ENCODE data around the gene DYNC2I2.
A peak's percentile ranks its signal among the peaks of the same experiment; 100 is the strongest.
"Not testable (repeated sequence)": the region's sequence is repeated elsewhere in the genome, so short reads cannot be mapped to it uniquely, and the experiment has no call there.

The DYNC2I2 gene

DNA sequence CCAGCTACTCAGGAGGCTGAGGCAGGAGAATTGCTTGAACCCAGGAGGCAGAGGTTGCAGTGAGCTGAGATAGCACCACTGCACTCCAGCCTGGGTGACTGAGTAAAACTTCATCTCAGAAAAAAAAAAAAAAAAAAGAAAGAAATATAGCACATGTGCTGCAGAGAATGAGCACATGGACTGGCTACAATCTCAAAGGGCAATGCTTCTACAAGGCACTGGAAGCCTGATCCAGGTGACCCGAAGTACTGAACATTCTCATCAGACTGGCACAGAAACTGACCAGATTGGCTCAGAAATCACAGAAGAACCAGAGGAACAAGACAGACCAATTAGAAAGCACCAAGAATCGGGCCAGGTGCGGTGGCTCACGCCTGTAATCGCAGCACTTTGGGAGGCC is 4.8 kb downstream of the DYNC2I2 start:
- H3K4me3 ChIP-seq (ENCODE audit: low read length): no peak overlapping the region
- peaks cover 26% of the 10 kb centered on the region for H3K79me2 ChIP-seq (ENCODE audit: control insufficient read depth, low read length)

DNA sequence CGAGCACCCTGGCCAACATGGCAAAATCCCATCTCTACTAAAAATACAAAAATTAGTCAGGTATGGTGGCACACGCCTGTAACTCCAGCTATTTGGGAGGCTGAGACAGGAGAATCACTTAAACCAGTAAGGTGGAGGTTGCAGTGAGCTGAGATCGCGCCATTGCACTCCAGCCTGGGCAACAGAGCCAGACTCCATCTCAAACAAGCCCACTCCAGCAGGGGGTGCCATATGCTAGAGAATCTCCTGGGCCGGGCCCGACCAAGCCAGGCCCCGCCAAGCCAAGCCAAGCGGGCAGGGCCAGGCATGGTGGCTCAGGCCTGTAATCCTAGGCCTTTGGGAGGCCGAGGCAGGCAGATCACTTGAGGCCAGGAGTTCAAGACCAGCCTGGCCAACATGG is 8.4 kb downstream of the DYNC2I2 start:
- H3K4me1 ChIP-seq (ENCODE audit: control insufficient read depth, low read length): peaks cover 20% of the 10 kb centered on the region
- H3K27ac ChIP-seq (ENCODE audit: low read depth, low read length); H3K9me3 ChIP-seq (ENCODE audit: control insufficient read depth, insufficient read depth, low read length); H3K4me3 ChIP-seq (ENCODE audit: low read length); H4K20me1 ChIP-seq (ENCODE audit: control insufficient read depth, insufficient read depth, low read depth, low read length); H3F3A ChIP-seq (ENCODE audit: control insufficient read depth, insufficient read depth); H3K9me2 ChIP-seq (replicated peaks; ENCODE audit: control insufficient read depth, low read length); H3K4me2 ChIP-seq (ENCODE audit: low read length); H3K27me3 ChIP-seq (ENCODE audit: control insufficient read depth, low read length): not testable (repeated sequence)
- TF ChIP-seq, protein P1, sequence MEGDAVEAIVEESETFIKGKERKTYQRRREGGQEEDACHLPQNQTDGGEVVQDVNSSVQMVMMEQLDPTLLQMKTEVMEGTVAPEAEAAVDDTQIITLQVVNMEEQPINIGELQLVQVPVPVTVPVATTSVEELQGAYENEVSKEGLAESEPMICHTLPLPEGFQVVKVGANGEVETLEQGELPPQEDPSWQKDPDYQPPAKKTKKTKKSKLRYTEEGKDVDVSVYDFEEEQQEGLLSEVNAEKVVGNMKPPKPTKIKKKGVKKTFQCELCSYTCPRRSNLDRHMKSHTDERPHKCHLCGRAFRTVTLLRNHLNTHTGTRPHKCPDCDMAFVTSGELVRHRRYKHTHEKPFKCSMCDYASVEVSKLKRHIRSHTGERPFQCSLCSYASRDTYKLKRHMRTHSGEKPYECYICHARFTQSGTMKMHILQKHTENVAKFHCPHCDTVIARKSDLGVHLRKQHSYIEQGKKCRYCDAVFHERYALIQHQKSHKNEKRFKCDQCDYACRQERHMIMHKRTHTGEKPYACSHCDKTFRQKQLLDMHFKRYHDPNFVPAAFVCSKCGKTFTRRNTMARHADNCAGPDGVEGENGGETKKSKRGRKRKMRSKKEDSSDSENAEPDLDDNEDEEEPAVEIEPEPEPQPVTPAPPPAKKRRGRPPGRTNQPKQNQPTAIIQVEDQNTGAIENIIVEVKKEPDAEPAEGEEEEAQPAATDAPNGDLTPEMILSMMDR (IDR thresholded peaks at IDR 0.05; ENCODE audit: low read depth, low read length, poor library complexity, severe bottlenecking): peak; percentile 58
- H3K36me3 ChIP-seq (ENCODE audit: control insufficient read depth, low read length): peaks cover 12% of the 10 kb centered on the region
- H3K79me2 ChIP-seq (ENCODE audit: control insufficient read depth, low read length): peaks cover 29% of the 10 kb centered on the region

More for the DNA sequence above, 4.8 kb downstream of the DYNC2I2 start:
- Histone ChIP-seq H3K27me3 (ENCODE audit: control insufficient read depth, low read length) (no peaks in the 10 kb centered on the region), H4K20me1 (ENCODE audit: control insufficient read depth, insufficient read depth, low read depth, low read length) (no peaks in the 10 kb centered on the region), H3K4me1 (ENCODE audit: control insufficient read depth, low read length) (peaks cover 19% of the 10 kb centered on the region), H3F3A (ENCODE audit: control insufficient read depth, insufficient read depth) (no peaks in the 10 kb centered on the region), H3K9me2 (replicated peaks; ENCODE audit: control insufficient read depth, low read length) (no peaks in the 10 kb centered on the region), H3K27ac (ENCODE audit: low read depth, low read length) (no peak overlapping the region), H3K36me3 (ENCODE audit: control insufficient read depth, low read length) (peaks cover 20% of the 10 kb centered on the region), H3K9me3 (ENCODE audit: control insufficient read depth, insufficient read depth, low read length) (no peaks in the 10 kb centered on the region), H3K4me2 (ENCODE audit: low read length) (no peak overlapping the region)
- TF ChIP-seq, protein P1 (IDR thresholded peaks at IDR 0.05; ENCODE audit: low read depth, low read length, poor library complexity, severe bottlenecking): no peak
- TF ChIP-seq EZH2phosphoT487 (IDR thresholded peaks at IDR 0.05; ENCODE audit: borderline replicate concordance, low read length): no peak

DNA sequence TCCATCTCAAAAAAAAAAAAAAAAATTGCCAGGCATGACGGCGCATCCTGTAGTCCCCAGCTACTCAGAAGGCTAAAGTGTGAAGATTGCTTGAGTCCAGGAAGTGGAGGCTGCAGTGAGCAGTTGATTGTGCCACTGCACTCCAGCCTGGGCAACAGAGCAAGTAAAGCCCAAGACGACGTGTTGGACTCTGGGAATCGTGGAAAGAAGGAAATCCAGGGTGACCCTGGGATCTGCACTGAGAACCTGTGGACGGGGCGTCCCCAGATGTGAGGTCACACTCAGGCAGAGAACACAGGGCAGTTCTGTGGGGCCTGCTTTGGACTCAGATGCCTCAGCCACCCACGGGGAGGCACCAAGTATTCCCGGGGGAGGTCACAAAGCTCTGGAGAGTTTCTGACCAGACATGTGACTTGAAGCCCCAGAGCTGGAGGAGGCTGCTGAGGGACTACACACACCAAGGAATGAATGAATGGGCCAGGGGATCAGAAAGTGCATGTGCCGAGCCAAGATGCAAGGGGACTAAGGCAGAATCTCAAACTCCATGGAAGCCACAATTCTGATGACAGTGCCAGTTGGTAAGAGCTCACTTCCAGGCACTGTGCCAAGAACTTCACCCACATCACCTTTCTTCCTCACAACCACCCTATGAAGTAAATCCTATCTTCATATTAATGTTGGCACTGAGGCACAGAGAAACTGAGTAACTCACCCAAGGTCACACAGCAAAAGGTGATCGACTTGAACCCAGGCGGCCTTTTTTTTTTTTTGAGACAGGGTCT is 12.9 kb downstream of the DYNC2I2 start:
- peak overlapping the region; percentile 64 for H3K27ac ChIP-seq (ENCODE audit: low read depth, low read length)
- peaks cover 31% of the 10 kb centered on the region for H3K4me1 ChIP-seq (ENCODE audit: control insufficient read depth, low read length)
- H4K20me1 ChIP-seq (ENCODE audit: control insufficient read depth, insufficient read depth, low read depth, low read length): no peaks in the 10 kb centered on the region
- H3K9me2 ChIP-seq (replicated peaks; ENCODE audit: control insufficient read depth, low read length): no peaks in the 10 kb centered on the region
- H3K4me2 ChIP-seq (ENCODE audit: low read length): peak overlapping the region; percentile 61
- TF ChIP-seq EZH2phosphoT487 (IDR thresholded peaks at IDR 0.05; ENCODE audit: borderline replicate concordance, low read length): no peak
- no peaks in the 10 kb centered on the region for H3K27me3 ChIP-seq (ENCODE audit: control insufficient read depth, low read length)
- H3K36me3 ChIP-seq (ENCODE audit: control insufficient read depth, low read length): peaks cover 25% of the 10 kb centered on the region
- peak overlapping the region; percentile 51 for H3K4me3 ChIP-seq (ENCODE audit: low read length)
- no peaks in the 10 kb centered on the region for H3K9me3 ChIP-seq (ENCODE audit: control insufficient read depth, insufficient read depth, low read length)
- H3K79me2 ChIP-seq (ENCODE audit: control insufficient read depth, low read length): peaks cover 39% of the 10 kb centered on the region
- H3F3A ChIP-seq (ENCODE audit: control insufficient read depth, insufficient read depth): peaks cover 5% of the 10 kb centered on the region; the same call in 1 of the 2 replicates

DNA sequence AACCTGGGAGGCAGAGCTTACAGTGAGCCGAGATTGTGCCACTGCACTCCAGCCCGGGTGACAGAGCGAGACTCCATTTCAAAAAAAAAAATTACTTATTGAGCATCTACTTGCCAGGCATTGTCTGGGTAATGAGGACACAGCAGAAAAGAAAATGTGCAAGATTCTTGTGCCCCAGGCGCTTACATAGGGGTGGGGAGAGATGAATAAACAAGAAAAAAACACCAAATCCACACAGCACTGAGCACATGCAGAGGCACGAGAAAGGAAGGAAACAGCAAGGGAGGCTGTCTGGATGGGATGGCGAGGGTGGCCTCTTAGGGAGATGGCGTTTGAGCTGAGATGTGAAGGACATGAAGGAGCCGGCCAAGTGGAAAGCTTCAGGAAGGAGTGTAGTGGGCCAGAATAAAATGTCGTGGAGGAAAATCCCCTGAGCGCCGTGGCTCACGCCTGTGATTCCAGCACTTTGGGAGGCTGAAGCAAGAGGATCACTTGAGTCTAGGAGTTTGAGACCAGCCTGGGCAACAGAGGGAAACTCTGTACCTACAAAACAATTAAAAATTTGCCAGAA is 13.9 kb downstream of the DYNC2I2 start:
- Histone ChIP-seq H3K36me3 (ENCODE audit: control insufficient read depth, low read length) (peaks cover 28% of the 10 kb centered on the region), H3K9me2 (replicated peaks; ENCODE audit: control insufficient read depth, low read length) (no peaks in the 10 kb centered on the region), H3F3A (ENCODE audit: control insufficient read depth, insufficient read depth) (peaks cover 7% of the 10 kb centered on the region; the same call in 1 of the 2 replicates), H4K20me1 (ENCODE audit: control insufficient read depth, insufficient read depth, low read depth, low read length) (no peaks in the 10 kb centered on the region), H3K4me2 (ENCODE audit: low read length) (peak overlapping the region; percentile 61), H3K4me1 (ENCODE audit: control insufficient read depth, low read length) (peaks cover 30% of the 10 kb centered on the region), H3K27me3 (ENCODE audit: control insufficient read depth, low read length) (no peaks in the 10 kb centered on the region), H3K9me3 (ENCODE audit: control insufficient read depth, insufficient read depth, low read length) (no peaks in the 10 kb centered on the region), H3K79me2 (ENCODE audit: control insufficient read depth, low read length) (peaks cover 34% of the 10 kb centered on the region), H3K4me3 (ENCODE audit: low read length) (peak overlapping the region; percentile 51), H3K27ac (ENCODE audit: low read depth, low read length) (peak overlapping the region; percentile 64)
- TF ChIP-seq, protein P1 (IDR thresholded peaks at IDR 0.05; ENCODE audit: low read depth, low read length, poor library complexity, severe bottlenecking): no peak
- no peak for TF ChIP-seq EZH2phosphoT487 (IDR thresholded peaks at IDR 0.05; ENCODE audit: borderline replicate concordance, low read length)

Measured in DOHH2 (cell line).